GM23338 (cell line): ENCODE results near the gene MGAT3.

ENCODE experiments used
- EZH2phosphoT487 ChIP-seq: fragments of 200-600 bp; sonication (generic); IDR thresholded peaks from one replicate; pipeline ENCODE4 v1.8.1; 2018; ENCODE audit warnings: antibody characterized with exemption; ENCODE audit not compliant: unreplicated experiment
- POLR2AphosphoS5 ChIP-seq: IDR thresholded peaks from 2 replicates; pipeline ENCODE4 v1.6.1; 2016; ENCODE audit warnings: antibody characterized with exemption, low read depth
- TF ChIP-seq, protein P1 (sequence below), 2 experiments: fragments of 200-600 bp in 1 of 2; sonication (generic) in 1 of 2; conservative IDR thresholded peaks; 2 replicates each; pipeline versions ENCODE4 v1.5.1 to v1.6.1; 2016 to 2017; ENCODE audit warnings: antibody characterized with exemption in 2 of 2, low read depth in 2 of 2, mild to moderate bottlenecking in 2 of 2, moderate library complexity in 1 of 2

DNA sequence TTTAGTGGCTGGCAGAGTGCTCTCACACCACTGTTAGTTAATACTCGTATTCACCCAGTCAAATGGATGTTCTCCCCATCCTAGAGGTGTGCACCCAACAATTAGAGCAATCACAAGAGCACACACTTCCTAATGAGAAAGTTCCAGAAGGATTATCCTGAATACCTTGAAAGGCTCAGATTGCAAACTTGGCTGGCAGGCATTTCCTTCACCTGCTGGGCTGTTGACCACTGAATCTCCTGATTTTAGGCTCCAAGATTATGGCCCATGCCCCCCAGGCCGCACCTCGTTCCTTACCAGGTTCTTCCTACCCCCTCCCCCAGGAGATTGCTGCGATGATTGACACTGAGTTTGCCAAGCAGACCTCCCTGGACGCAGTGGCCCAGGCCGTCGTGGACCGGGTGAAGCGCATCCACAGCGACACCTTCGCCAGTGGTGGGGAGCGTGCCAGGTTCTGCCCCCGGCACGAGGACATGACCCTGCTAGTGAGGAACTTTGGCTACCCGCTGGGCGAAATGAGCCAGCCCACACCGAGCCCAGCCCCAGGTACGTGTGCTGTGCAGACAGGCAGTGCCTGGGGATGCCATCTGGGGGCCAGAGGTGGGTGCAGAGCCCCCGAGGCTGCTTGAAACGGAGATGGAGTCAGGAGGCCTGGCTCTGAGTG is 30.3 kb upstream of the MGAT3 start:
- TF ChIP-seq, protein P1, sequence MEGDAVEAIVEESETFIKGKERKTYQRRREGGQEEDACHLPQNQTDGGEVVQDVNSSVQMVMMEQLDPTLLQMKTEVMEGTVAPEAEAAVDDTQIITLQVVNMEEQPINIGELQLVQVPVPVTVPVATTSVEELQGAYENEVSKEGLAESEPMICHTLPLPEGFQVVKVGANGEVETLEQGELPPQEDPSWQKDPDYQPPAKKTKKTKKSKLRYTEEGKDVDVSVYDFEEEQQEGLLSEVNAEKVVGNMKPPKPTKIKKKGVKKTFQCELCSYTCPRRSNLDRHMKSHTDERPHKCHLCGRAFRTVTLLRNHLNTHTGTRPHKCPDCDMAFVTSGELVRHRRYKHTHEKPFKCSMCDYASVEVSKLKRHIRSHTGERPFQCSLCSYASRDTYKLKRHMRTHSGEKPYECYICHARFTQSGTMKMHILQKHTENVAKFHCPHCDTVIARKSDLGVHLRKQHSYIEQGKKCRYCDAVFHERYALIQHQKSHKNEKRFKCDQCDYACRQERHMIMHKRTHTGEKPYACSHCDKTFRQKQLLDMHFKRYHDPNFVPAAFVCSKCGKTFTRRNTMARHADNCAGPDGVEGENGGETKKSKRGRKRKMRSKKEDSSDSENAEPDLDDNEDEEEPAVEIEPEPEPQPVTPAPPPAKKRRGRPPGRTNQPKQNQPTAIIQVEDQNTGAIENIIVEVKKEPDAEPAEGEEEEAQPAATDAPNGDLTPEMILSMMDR (conservative IDR thresholded peaks at IDR 0.05; ENCODE audit: low read depth in 2 of 2): no peak
- TF ChIP-seq POLR2AphosphoS5: no peak
- no peak for TF ChIP-seq EZH2phosphoT487
